Stimulated activated naive CD4-positive, alpha-beta T cell treated with Interleukin-2 at 50 U/mL for 16 hours (primary cell): ENCODE results near the gene NCOA3.
"Not testable (repeated sequence)": the region's sequence is repeated elsewhere in the genome, so short reads cannot be mapped to it uniquely, and the experiment has no call there.

Source experiments
- DNase-seq: peaks from one replicate; lab custom pipeline; 2025; lab: John Stamatoyannopoulos, UW

NCOA3 gene

DNA sequence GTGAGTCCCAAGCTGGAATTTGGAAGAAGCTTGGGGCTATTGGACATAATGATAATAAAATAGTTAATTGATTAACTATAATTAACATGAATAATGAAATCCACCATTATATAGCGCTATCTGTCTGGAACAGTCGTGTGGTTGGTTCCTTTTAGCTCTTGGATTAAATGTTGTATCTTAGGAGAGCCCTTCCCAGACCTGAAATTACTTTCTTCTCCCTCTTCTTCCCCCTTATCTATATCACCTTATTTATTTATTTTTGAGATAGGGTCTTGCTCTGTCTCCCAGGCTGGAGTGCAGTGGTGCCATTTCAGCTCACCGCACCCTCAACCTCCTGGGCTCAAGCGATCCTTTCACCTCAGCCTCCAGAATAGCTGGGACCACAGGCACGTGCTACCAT lies 64.6 kb downstream of the NCOA3 start:
- no peak for DNase-seq

- no peak for DNase-seq
Measured at GRCh38 chr20:47568019-47568418, 66.3 kb downstream of the NCOA3 start.

- DNase-seq: no peak
Measured at GRCh38 chr20:47568837-47569410, 67.2 kb downstream of the NCOA3 start.

GRCh38 chr20:47571426-47571825 lies 69.7 kb downstream of the NCOA3 start:
- no peak for DNase-seq

GRCh38 chr20:47572105-47572729 lies 70.5 kb downstream of the NCOA3 start:
- no peak for DNase-seq

DNA sequence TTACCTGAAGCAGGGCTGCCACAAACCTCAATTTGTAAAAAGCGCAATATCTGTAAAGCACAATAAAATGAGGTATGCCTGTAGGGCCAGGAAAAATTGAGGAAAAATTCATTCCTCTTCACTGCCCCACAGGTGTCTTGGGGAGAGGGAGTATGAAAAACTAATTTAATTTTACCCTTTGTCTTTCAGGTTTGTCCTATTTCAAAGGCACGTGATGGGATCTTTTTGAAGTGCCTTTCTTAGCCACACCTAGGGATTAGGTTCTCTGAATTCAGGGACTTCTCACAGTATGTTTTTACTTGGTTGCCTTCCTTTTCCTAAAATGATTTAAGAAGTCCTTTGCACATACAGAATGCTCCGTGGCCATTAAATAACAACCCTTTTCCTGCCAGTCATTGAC lies 71.9 kb downstream of the NCOA3 start:
- DNase-seq: no peak

GRCh38 chr20:47574616-47575364 lies 73.1 kb downstream of the NCOA3 start:
- no peak for DNase-seq

GRCh38 chr20:47576516-47577033 lies 74.9 kb downstream of the NCOA3 start:
- DNase-seq: no peak

DNA sequence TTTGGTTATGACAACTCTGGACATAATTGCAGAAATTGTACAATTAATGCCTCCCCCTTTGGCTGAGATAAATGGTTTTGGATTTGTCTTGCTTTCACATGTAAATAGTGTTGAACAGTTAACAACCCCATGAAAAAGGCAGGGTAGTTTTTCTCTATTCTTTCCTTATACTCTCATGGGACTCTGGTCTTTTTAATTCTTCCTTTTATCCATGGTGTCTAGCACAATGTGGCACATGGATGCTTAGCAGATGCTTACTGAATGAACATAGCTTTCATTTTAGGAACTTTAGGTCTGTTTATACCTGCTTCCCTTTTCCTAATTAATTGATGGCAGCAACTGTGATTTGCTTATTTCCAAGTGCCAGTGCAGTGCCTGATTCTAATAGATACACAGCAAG lies 75.6 kb downstream of the NCOA3 start:
- no peak for DNase-seq

GRCh38 chr20:47578543-47578942 lies 76.9 kb downstream of the NCOA3 start:
- no peak for DNase-seq

DNA sequence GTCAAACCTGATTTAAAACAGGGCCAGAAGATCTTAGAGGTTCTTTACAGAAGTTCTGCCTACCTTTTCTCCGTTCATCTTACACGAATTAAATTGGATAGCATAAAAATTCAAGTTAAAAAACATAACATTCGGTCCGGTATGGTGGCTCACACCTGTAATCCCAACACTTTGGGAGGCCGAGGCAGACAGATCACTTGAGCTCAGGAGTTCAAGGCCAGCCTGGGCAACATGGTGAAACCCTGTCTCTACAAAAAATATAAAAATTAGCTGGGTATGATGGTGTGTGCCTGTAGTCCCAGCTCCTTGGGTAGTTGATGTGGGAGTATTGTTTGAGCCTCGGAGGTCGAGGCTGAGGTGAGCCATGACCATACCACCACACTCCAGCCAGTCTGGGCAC lies 79.0 kb downstream of the NCOA3 start:
- not testable (repeated sequence) for DNase-seq

DNA sequence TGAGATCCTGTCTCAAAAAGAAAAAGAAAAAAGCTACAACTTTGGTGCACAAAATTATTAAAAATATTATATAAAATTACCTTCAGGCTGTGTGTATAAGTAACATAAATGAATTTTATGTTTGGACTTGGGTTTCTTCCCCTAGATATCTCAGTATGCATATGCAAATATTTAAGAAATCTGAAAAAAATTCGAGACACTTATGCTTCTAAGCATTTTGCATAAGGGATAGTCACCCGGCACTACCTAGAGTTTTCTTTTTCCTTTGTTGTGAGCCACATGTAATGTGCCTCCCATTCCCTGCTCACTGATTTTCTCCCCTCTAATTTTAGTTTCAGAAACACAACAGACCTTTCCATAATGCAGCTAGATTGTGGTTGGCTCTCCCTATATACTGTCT lies 79.4 kb downstream of the NCOA3 start:
- no peak for DNase-seq

GRCh38 chr20:47583551-47583950 lies 81.9 kb downstream of the NCOA3 start:
- no peak for DNase-seq

GRCh38 chr20:47585087-47585747 lies 83.5 kb downstream of the NCOA3 start:
- DNase-seq: no peak

DNA sequence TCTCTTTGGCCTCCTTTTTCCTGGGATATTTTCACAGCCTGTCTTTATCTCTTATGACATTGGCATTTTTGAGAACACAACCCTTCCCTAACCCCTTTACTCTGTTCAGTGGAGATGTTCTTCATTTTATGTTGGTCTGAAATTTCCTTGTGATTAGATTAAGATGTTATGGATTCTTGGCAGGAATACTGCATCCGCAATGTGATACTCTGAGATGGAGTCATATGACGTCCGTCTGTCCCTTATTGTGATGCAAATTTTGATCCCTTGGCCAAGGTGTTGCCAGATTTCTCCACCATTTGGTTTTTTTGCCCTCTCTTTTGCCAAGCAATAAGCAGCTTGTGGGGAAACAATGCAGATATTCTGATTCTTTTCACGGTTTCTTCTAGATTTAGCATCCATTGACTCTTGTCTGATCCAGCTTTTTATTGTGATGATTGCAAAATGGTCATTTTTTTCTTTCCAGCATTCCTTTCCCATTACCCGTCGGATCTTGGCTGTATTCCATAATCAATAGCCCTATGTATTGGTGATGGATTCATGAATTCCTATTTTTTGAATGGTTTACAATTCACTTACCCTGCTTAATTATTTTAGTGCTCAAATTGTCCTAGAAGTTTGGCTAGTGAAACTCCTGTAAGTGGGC lies 85.1 kb downstream of the NCOA3 start:
- DNase-seq: no peak

- no peak for DNase-seq
Measured at GRCh38 chr20:47588158-47588557, 86.5 kb downstream of the NCOA3 start.

DNA sequence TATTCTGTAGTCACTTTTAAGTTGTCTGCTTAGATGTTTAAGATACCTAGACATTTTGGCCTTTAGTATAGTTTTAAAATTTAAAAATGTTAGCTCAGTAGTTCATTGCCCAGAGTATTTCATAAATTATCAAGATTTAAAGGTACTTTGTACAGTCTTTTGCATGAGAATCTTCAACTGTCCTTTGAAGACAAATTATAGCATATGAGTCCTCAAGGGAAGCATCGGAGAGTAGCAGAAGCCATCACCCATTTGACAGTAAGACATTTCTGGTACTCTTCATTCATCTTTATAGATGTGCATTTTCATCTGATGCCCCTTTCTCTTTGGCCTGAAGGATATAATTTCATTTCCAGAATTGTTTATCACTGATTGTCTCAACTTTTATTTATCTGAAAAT lies 89.5 kb downstream of the NCOA3 start:
- no peak for DNase-seq

- DNase-seq: no peak
Measured at GRCh38 chr20:47594157-47594556, 92.5 kb downstream of the NCOA3 start.

DNA sequence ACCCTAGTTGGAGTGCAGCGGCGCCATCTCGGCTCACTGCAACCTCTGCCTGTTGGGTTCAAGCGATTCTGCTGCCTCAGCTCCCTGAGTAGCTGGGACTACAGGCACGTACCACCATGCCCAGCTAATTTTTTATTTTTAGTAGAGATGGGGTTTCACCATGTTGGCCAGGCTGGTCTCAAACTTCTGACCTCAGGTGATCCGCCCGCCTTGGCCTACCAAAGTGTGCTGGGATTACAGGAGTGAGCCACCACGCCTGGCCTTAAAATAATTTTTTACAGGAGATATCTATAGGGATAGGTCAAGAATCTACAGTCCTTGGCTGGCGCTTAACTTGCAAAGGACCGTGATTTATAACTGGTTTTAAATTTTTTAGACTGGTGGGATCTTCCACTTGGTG lies 93.5 kb downstream of the NCOA3 start:
- DNase-seq: not testable (repeated sequence)

- DNase-seq: no peak
Measured at GRCh38 chr20:47596003-47596571, 94.4 kb downstream of the NCOA3 start.

- no peak for DNase-seq
Measured at GRCh38 chr20:47597090-47597489, 95.4 kb downstream of the NCOA3 start.
